SK-N-SH treated with all-trans-retinoic acid at 6 μM for 48 hours (cell line): Measurements from ENCODE around the gene CIC.

Experiments
- ATAC-seq: fragments of 200-7000 bp; cut with Tn5 transposase; 3 replicates; pipeline ENCODE4 v1.9.1; 2020; ENCODE audit warnings: mild to moderate bottlenecking, moderate library complexity
- ARNTL ChIP-seq: fragments of 450-650 bp; formaldehyde crosslinking; IDR thresholded peaks from 2 replicates; pipeline ENCODE4 v1.5.0; 2020; ENCODE audit warnings: low read depth, mild to moderate bottlenecking, moderate library complexity, borderline replicate concordance
- BACH2 ChIP-seq: fragments of 250-450 bp; sonication (Bioruptor Pico); IDR thresholded peaks from 2 replicates; pipeline ENCODE4 v1.9.0; 2021; ENCODE audit warnings: mild to moderate bottlenecking, borderline replicate concordance
- CREB5 ChIP-seq: fragments of 250-450 bp; sonication (Bioruptor Pico); IDR thresholded peaks from 2 replicates; pipeline ENCODE4 v1.5.1; 2020; ENCODE audit warnings: low read depth, mild to moderate bottlenecking, moderate library complexity
- CSDC2 ChIP-seq: fragments of 250-450 bp; sonication (Bioruptor Pico); IDR thresholded peaks from 2 replicates; pipeline ENCODE4 v1.5.0; 2020; ENCODE audit warnings: mild to moderate bottlenecking, moderate library complexity
- CSRNP3 ChIP-seq: fragments of 250-450 bp; sonication (Bioruptor Pico); IDR thresholded peaks from 2 replicates; pipeline ENCODE4 v1.5.1; 2021; ENCODE audit warnings: mild to moderate bottlenecking, moderate library complexity
- ESRRG ChIP-seq: fragments of 250-450 bp; sonication (Bioruptor Pico); IDR thresholded peaks from 2 replicates; pipeline ENCODE4 v1.6.1; 2021; ENCODE audit warnings: mild to moderate bottlenecking
- GLIS3 ChIP-seq: fragments of 250-450 bp; sonication (Bioruptor Pico); IDR thresholded peaks from 2 replicates; pipeline ENCODE4 v1.5.0; 2020; ENCODE audit warnings: mild to moderate bottlenecking, moderate library complexity
- ISL1 ChIP-seq: fragments of 250-450 bp; sonication (Bioruptor Pico); IDR thresholded peaks from 2 replicates; pipeline ENCODE4 v2.1.2; 2022; ENCODE audit warnings: mild to moderate bottlenecking, moderate library complexity
- OSR1 ChIP-seq: fragments of 250-450 bp; sonication (Bioruptor Pico); IDR thresholded peaks from 2 replicates; pipeline ENCODE4 v1.8.0; 2022; ENCODE audit warnings: moderate library complexity, mild to moderate bottlenecking, inconsistent platforms
- POU6F1 ChIP-seq: fragments of 250-450 bp; sonication (Bioruptor Pico); IDR thresholded peaks from 2 replicates; pipeline ENCODE4 v1.8.0; 2021; ENCODE audit warnings: low read depth, mild to moderate bottlenecking, moderate library complexity, borderline replicate concordance
- PPARA ChIP-seq: fragments of 250-450 bp; sonication (Bioruptor Pico); IDR thresholded peaks from 2 replicates; pipeline ENCODE4 v1.5.0; 2020; ENCODE audit warnings: mild to moderate bottlenecking, borderline replicate concordance
- RARB ChIP-seq: fragments of 250-450 bp; sonication (Bioruptor Pico); IDR thresholded peaks from 2 replicates; pipeline ENCODE4 v1.8.0; 2021; ENCODE audit warnings: mild to moderate bottlenecking, moderate library complexity
- SNAI2 ChIP-seq: fragments of 250-450 bp; sonication (Bioruptor Pico); IDR thresholded peaks from 2 replicates; pipeline ENCODE4 v1.5.0; 2020; ENCODE audit warnings: mild to moderate bottlenecking, moderate library complexity
- TCF4 ChIP-seq: fragments of 250-450 bp; sonication (Bioruptor Pico); IDR thresholded peaks from 2 replicates; pipeline ENCODE4 v1.8.0; 2021; ENCODE audit warnings: mild to moderate bottlenecking, moderate library complexity, borderline replicate concordance
- TOX ChIP-seq: fragments of 250-450 bp; sonication (Bioruptor Pico); IDR thresholded peaks from 2 replicates; pipeline ENCODE4 v1.8.0; 2021; ENCODE audit warnings: mild to moderate bottlenecking, moderate library complexity, borderline replicate concordance
- TSHZ2 ChIP-seq: fragments of 250-450 bp; sonication (Bioruptor Pico); IDR thresholded peaks from 2 replicates; pipeline ENCODE4 v1.5.0; 2020; ENCODE audit warnings: mild to moderate bottlenecking, moderate library complexity
- ZC3H10 ChIP-seq: fragments of 250-450 bp; sonication (Bioruptor Pico); IDR thresholded peaks from 2 replicates; pipeline ENCODE4 v1.5.1; 2021; ENCODE audit warnings: mild to moderate bottlenecking, moderate library complexity
- ZFP3 ChIP-seq: fragments of 250-450 bp; sonication (Bioruptor Pico); IDR thresholded peaks from 2 replicates; pipeline ENCODE4 v1.5.0; 2020; ENCODE audit warnings: mild to moderate bottlenecking, moderate library complexity
- ZFP30 ChIP-seq: fragments of 450-650 bp; formaldehyde crosslinking; IDR thresholded peaks from 2 replicates; pipeline ENCODE4 v1.5.0; 2022; ENCODE audit warnings: mild to moderate bottlenecking, moderate library complexity
- ZNF565 ChIP-seq: fragments of 450-650 bp; formaldehyde crosslinking; conservative IDR thresholded peaks from 2 replicates; pipeline ENCODE4 v1.5.0; 2020; ENCODE audit warnings: low read depth, mild to moderate bottlenecking, moderate library complexity
- ZNF70 ChIP-seq: fragments of 450-650 bp; formaldehyde crosslinking; IDR thresholded peaks from 2 replicates; pipeline ENCODE4 v1.5.0; 2020; ENCODE audit warnings: mild to moderate bottlenecking, moderate library complexity
- ZNF8 ChIP-seq: fragments of 450-650 bp; formaldehyde crosslinking; IDR thresholded peaks from 2 replicates; pipeline ENCODE4 v1.5.0; 2020; ENCODE audit warnings: mild to moderate bottlenecking, moderate library complexity
- TF ChIP-seq, protein P1 (sequence below): fragments of 250-450 bp; sonication (Bioruptor Pico); IDR thresholded peaks from 2 replicates; pipeline ENCODE4 v1.8.0; 2020; ENCODE audit warnings: mild to moderate bottlenecking, moderate library complexity, borderline replicate concordance

CIC gene

DNA sequence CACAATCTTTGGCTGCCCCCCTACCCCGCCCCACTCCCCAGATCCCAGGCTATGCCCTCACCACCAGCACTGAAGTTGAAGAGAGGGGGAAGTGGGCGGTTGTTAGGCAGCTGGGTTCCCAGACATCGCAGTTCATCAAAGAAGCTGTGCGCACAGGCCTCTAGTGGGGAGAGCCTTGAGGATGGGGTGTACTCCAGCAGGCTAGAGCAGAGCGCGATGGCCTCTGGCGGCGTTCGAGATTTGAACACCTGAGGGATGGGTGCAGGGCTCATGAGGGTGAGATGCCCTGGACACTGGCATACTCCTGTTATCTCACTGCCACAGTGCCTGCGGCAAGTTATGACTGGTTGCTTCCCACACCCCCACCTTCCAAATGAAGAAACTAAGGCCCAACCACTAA, 36.6 kb upstream of the CIC start:
- no peak for TF ChIP-seq ISL1 (CRISPR knock-in tag)
- no peak for ATAC-seq

- TF ChIP-seq ZC3H10 (CRISPR knock-in tag) (no peak), ARNTL (no peak), ESRRG (CRISPR knock-in tag) (no peak), TOX (CRISPR knock-in tag) (no peak), ZNF8 (CRISPR knock-in tag) (no peak), PPARA (CRISPR knock-in tag) (no peak), CSRNP3 (CRISPR knock-in tag) (no peak), ZFP3 (CRISPR knock-in tag) (no peak), CSDC2 (CRISPR knock-in tag) (no peak), BACH2 (CRISPR knock-in tag) (no peak), ZFP30 (no peak)
- TF ChIP-seq, protein P1, sequence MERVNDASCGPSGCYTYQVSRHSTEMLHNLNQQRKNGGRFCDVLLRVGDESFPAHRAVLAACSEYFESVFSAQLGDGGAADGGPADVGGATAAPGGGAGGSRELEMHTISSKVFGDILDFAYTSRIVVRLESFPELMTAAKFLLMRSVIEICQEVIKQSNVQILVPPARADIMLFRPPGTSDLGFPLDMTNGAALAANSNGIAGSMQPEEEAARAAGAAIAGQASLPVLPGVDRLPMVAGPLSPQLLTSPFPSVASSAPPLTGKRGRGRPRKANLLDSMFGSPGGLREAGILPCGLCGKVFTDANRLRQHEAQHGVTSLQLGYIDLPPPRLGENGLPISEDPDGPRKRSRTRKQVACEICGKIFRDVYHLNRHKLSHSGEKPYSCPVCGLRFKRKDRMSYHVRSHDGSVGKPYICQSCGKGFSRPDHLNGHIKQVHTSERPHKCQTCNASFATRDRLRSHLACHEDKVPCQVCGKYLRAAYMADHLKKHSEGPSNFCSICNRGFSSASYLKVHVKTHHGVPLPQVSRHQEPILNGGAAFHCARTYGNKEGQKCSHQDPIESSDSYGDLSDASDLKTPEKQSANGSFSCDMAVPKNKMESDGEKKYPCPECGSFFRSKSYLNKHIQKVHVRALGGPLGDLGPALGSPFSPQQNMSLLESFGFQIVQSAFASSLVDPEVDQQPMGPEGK (CRISPR knock-in tag) = no peak
- ATAC-seq = no peak
Measured at GRCh38 chr19:42233106-42233505, 35.9 kb upstream of the CIC start.

DNA sequence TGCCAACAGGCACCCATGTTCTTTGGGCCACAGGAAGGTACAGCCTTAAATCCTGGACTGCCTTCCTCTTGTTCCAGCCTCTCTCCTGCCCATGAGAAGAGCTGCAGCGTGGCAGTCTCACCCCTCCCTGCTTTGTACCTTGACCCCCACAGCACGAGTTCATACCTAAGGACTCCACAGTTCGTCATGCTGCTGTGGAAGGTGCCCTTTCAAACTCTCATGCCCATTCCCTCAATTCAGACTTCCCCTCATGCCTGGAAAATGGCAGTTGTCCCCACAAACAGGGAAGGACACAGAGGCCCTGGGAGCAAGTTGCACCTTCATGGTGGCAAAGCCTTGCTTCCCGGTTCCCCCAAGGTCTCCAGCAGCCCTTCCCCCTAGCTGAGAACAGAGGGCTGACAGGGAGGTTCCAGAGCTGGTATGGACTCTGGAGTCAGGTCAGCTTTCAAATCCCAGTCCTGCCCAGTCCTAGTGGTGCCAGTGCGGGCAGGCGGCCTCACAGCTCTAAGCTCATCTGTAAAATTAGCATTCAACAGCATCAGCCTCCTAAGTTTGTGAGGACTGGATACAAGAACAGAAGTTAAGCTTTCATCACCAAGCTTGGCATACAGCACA, 35.3 kb upstream of the CIC start:
- no peak for ATAC-seq
- TF ChIP-seq POU6F1 (CRISPR knock-in tag) = no peak
- TF ChIP-seq ZNF70 (CRISPR knock-in tag) = no peak
- TF ChIP-seq TOX (CRISPR knock-in tag) = no peak
- TF ChIP-seq BACH2 (CRISPR knock-in tag) = no peak
- no peak for TF ChIP-seq TCF4 (CRISPR knock-in tag)
- TF ChIP-seq GLIS3 = no peak
- TF ChIP-seq ZFP30 = no peak
- no peak for TF ChIP-seq TSHZ2 (CRISPR knock-in tag)
- TF ChIP-seq ZNF565 (CRISPR knock-in tag) = no peak
- no peak for TF ChIP-seq CREB5 (CRISPR knock-in tag)
- no peak for TF ChIP-seq ARNTL
- TF ChIP-seq PPARA (CRISPR knock-in tag) = no peak
- TF ChIP-seq SNAI2 (CRISPR knock-in tag) = no peak
- TF ChIP-seq ZFP3 (CRISPR knock-in tag) = no peak
- TF ChIP-seq RARB (CRISPR knock-in tag) = no peak
- no peak for TF ChIP-seq OSR1 (CRISPR knock-in tag)
- TF ChIP-seq ESRRG (CRISPR knock-in tag) = no peak
